ENCODE measurements around the gene FES.
"Not testable (repeated sequence)": the region's sequence is repeated elsewhere in the genome, so short reads cannot be mapped to it uniquely, and the experiment has no call there.

Gene FES

GRCh38 chr15:90889313-90889730 is 5.0 kb downstream of the FES start:
- ATAC-seq (no peak), DNase-seq (no peak)
- Mint-ChIP-seq H3K27ac (no peak overlapping the region), H3K27me3 (peaks cover 4% of the 10 kb centered on the region), H3K4me3 (no peak overlapping the region), H3K9me3 (no peaks in the 10 kb centered on the region), H3K36me3 (ENCODE audit: low read depth) (peaks cover 2% of the 10 kb centered on the region), H3K4me1 (peaks cover 14% of the 10 kb centered on the region)

- peaks cover 3% of the 10 kb centered on the region for H3K27me3 Mint-ChIP-seq
- H3K4me1 Mint-ChIP-seq, result peaks cover 13% of the 10 kb centered on the region
- H3K9me3 Mint-ChIP-seq, result no peaks in the 10 kb centered on the region
- ATAC-seq, result no peak
- H3K4me3 Mint-ChIP-seq, result no peak overlapping the region
- DNase-seq, result no peak
- no peak overlapping the region for H3K27ac Mint-ChIP-seq
- H3K36me3 Mint-ChIP-seq (ENCODE audit: low read depth), result peaks cover 2% of the 10 kb centered on the region
Observed at GRCh38 chr15:90889736-90890456, 5.6 kb downstream of the FES start.

- peaks cover 5% of the 10 kb centered on the region for H3K4me1 Mint-ChIP-seq
- H3K9me3 Mint-ChIP-seq, result no peaks in the 10 kb centered on the region
- H3K4me3 Mint-ChIP-seq, result no peak overlapping the region
- no peak overlapping the region for H3K27ac Mint-ChIP-seq
- peaks cover 4% of the 10 kb centered on the region for H3K36me3 Mint-ChIP-seq (ENCODE audit: low read depth)
- no peak for ATAC-seq
- H3K27me3 Mint-ChIP-seq, result peaks cover 1% of the 10 kb centered on the region
- DNase-seq, result no peak
Observed at GRCh38 chr15:90890839-90891238, 6.5 kb downstream of the FES start.

GRCh38 chr15:90891346-90891949 is 7.1 kb downstream of the FES start:
- Mint-ChIP-seq H3K27ac (no peak overlapping the region), H3K36me3 (ENCODE audit: low read depth) (peaks cover 4% of the 10 kb centered on the region), H3K27me3 (peaks cover 1% of the 10 kb centered on the region), H3K4me1 (no peaks in the 10 kb centered on the region), H3K4me3 (no peak overlapping the region), H3K9me3 (no peaks in the 10 kb centered on the region)
- ATAC-seq (no peak), DNase-seq (no peak)

GRCh38 chr15:90892023-90892422 is 7.7 kb downstream of the FES start:
- Mint-ChIP-seq H3K27ac (no peak overlapping the region), H3K4me1 (no peaks in the 10 kb centered on the region)

GRCh38 chr15:90892498-90893174 is 8.3 kb downstream of the FES start:
- H3K4me3 Mint-ChIP-seq, result no peak overlapping the region
- no peak for DNase-seq
- H3K27ac Mint-ChIP-seq, result no peak overlapping the region
- no peaks in the 10 kb centered on the region for H3K9me3 Mint-ChIP-seq
- peaks cover 4% of the 10 kb centered on the region for H3K36me3 Mint-ChIP-seq (ENCODE audit: low read depth)
- no peak for ATAC-seq
- peaks cover 1% of the 10 kb centered on the region for H3K27me3 Mint-ChIP-seq
- H3K4me1 Mint-ChIP-seq, result no peaks in the 10 kb centered on the region

More at GRCh38 chr15:90892023-90892422, 7.7 kb downstream of the FES start:
- DNase-seq (no peak), ATAC-seq (no peak)
- Mint-ChIP-seq H3K9me3 (no peaks in the 10 kb centered on the region), H3K36me3 (ENCODE audit: low read depth) (peaks cover 4% of the 10 kb centered on the region), H3K4me3 (no peak overlapping the region), H3K27me3 (peaks cover 1% of the 10 kb centered on the region)

- H3K4me3 Mint-ChIP-seq, result no peak overlapping the region
Observed at GRCh38 chr15:90893175-90894090, 9.1 kb downstream of the FES start.

GRCh38 chr15:90895571-90896117 is 11.3 kb downstream of the FES start:
- ATAC-seq (no peak), DNase-seq (no peak)
- Mint-ChIP-seq H3K36me3 (ENCODE audit: low read depth) (peaks cover 4% of the 10 kb centered on the region), H3K27me3 (no peaks in the 10 kb centered on the region), H3K4me1 (peaks cover 5% of the 10 kb centered on the region), H3K27ac (no peak overlapping the region), H3K9me3 (no peaks in the 10 kb centered on the region), H3K4me3 (no peak overlapping the region)

More at GRCh38 chr15:90893175-90894090, 9.1 kb downstream of the FES start:
- no peak overlapping the region for H3K27ac Mint-ChIP-seq
- no peaks in the 10 kb centered on the region for H3K27me3 Mint-ChIP-seq
- DNase-seq, result peak; percentile 46
- no peaks in the 10 kb centered on the region for H3K9me3 Mint-ChIP-seq
- ATAC-seq, result peak; percentile 73
- no peaks in the 10 kb centered on the region for H3K4me1 Mint-ChIP-seq
- H3K36me3 Mint-ChIP-seq (ENCODE audit: low read depth), result peaks cover 4% of the 10 kb centered on the region

GRCh38 chr15:90897131-90897655 is 12.9 kb downstream of the FES start:
- H3K4me3 Mint-ChIP-seq; H3K27ac Mint-ChIP-seq; H3K9me3 Mint-ChIP-seq; DNase-seq; ATAC-seq; H3K36me3 Mint-ChIP-seq (ENCODE audit: low read depth); H3K27me3 Mint-ChIP-seq: not testable (repeated sequence)
- peaks cover 17% of the 10 kb centered on the region for H3K4me1 Mint-ChIP-seq

- peaks cover 31% of the 10 kb centered on the region for H3K4me1 Mint-ChIP-seq
- no peaks in the 10 kb centered on the region for H3K9me3 Mint-ChIP-seq
- H3K27ac Mint-ChIP-seq, result peak overlapping the region; percentile 91
- peaks cover 15% of the 10 kb centered on the region for H3K36me3 Mint-ChIP-seq (ENCODE audit: low read depth)
- ATAC-seq, result no peak
- no peaks in the 10 kb centered on the region for H3K27me3 Mint-ChIP-seq
- DNase-seq, result no peak
- H3K4me3 Mint-ChIP-seq, result peak overlapping the region; percentile 85
Observed at GRCh38 chr15:90901175-90902039, 17.1 kb downstream of the FES start.

- H3K9me3 Mint-ChIP-seq, result no peaks in the 10 kb centered on the region
- H3K27ac Mint-ChIP-seq, result peak overlapping the region; percentile 91
- H3K27me3 Mint-ChIP-seq, result no peaks in the 10 kb centered on the region
- peaks cover 31% of the 10 kb centered on the region for H3K4me1 Mint-ChIP-seq
- ATAC-seq, result peak; percentile 79
- peak; percentile 70 for DNase-seq
- H3K36me3 Mint-ChIP-seq (ENCODE audit: low read depth), result peaks cover 19% of the 10 kb centered on the region
- peak overlapping the region; percentile 85 for H3K4me3 Mint-ChIP-seq
Observed at GRCh38 chr15:90902040-90902839, 17.9 kb downstream of the FES start.

GRCh38 chr15:90902840-90903732 is 18.8 kb downstream of the FES start, which contains the start of gene MAN2A2:
MAN2A2 (plus strand) TSS chr15:90903302; CDS start chr15:90904208, 906 bp downstream.
- Mint-ChIP-seq H3K36me3 (ENCODE audit: low read depth) (peaks cover 24% of the 10 kb centered on the region), H3K27ac (peak within 1 kb of the TSS; percentile 91), H3K27me3 (no peaks in the 10 kb centered on the region), H3K4me3 (peak within 1 kb of the TSS; percentile 85), H3K4me1 (peaks cover 31% of the 10 kb centered on the region), H3K9me3 (no peaks in the 10 kb centered on the region)
- ATAC-seq (peak; percentile 72), DNase-seq (peak; percentile 85)

Measured in activated naive CD8-positive, alpha-beta T cell treated with anti-CD3 and anti-CD28 coated beads, Interleukin-2, amount 50 U/mL, for 24 hours (primary cell).